ENCODE results near the gene BMPR1B. TPM values are rescaled to one million over a fixed set of nuclear protein-coding genes. Genes with fewer than 3 reads are reported as not detected.

The BMPR1B gene
- polyA plus RNA-seq, 1 experiment, result 0.07 TPM

DNA sequence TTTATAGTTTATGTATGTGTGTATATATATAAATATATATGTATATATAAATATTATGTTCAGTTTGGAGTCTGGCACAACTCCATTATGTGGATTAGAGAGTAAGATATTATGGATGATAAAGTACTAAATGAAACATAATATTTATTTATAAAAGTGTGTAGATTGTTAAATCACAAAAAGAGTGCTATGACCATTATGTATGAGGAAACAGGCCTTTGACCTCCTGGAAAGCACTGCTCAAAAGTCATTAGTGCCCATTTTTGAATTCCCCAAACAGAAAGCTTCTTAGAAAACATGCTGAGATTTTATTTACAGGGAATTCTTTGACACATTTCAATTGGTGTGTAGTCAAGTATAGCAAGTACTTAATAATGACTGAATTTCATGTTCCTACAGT lies 399.8 kb downstream of the BMPR1B start:
- no peak for DNase-seq (ENCODE audit: low read depth)
- H3K36me3 ChIP-seq (ENCODE audit: control insufficient read depth, insufficient read depth, low read length), result no peaks in the 10 kb centered on the region
- TF ChIP-seq, protein P1, sequence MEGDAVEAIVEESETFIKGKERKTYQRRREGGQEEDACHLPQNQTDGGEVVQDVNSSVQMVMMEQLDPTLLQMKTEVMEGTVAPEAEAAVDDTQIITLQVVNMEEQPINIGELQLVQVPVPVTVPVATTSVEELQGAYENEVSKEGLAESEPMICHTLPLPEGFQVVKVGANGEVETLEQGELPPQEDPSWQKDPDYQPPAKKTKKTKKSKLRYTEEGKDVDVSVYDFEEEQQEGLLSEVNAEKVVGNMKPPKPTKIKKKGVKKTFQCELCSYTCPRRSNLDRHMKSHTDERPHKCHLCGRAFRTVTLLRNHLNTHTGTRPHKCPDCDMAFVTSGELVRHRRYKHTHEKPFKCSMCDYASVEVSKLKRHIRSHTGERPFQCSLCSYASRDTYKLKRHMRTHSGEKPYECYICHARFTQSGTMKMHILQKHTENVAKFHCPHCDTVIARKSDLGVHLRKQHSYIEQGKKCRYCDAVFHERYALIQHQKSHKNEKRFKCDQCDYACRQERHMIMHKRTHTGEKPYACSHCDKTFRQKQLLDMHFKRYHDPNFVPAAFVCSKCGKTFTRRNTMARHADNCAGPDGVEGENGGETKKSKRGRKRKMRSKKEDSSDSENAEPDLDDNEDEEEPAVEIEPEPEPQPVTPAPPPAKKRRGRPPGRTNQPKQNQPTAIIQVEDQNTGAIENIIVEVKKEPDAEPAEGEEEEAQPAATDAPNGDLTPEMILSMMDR (IDR thresholded peaks at IDR 0.05; ENCODE audit: insufficient read depth, low read depth, low read length), result no peak
- POLR2A ChIA-PET, result no interaction called here
- no peak overlapping the region for H3K4me3 ChIP-seq (ENCODE audit: low read depth, low read length)
- H3K27me3 ChIP-seq (ENCODE audit: control insufficient read depth, insufficient read depth, low read length), result no peaks in the 10 kb centered on the region
- CTCF ChIA-PET, result no interaction called here

DNA sequence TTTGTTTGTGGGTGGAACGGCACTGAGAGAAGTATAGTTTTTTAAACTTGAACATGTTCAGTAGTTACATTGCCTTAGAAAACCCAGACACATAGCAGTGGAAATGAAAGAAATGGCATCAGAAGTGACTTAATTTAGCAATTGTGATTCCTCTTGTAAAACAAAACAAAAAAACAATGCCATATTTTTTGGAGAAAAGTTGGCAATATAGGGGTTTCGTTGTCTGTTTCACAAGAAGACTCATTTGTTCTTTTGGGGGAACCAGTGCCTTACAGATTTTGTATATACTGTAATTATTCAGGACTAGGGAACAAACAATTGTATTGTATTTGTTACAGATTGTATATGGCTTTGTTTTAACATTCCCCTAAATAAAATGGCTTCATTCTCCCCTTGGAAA lies 400.3 kb downstream of the BMPR1B start:
- POLR2A ChIA-PET, result no interaction called here
- no peak overlapping the region for H3K4me3 ChIP-seq (ENCODE audit: low read depth, low read length)
- TF ChIP-seq, protein P1 (IDR thresholded peaks at IDR 0.05; ENCODE audit: insufficient read depth, low read depth, low read length), result no peak
- no peaks in the 10 kb centered on the region for H3K36me3 ChIP-seq (ENCODE audit: control insufficient read depth, insufficient read depth, low read length)
- CTCF ChIA-PET, result no interaction called here
- no peaks in the 10 kb centered on the region for H3K27me3 ChIP-seq (ENCODE audit: control insufficient read depth, insufficient read depth, low read length)
- no peak for DNase-seq (ENCODE audit: low read depth)

DNA sequence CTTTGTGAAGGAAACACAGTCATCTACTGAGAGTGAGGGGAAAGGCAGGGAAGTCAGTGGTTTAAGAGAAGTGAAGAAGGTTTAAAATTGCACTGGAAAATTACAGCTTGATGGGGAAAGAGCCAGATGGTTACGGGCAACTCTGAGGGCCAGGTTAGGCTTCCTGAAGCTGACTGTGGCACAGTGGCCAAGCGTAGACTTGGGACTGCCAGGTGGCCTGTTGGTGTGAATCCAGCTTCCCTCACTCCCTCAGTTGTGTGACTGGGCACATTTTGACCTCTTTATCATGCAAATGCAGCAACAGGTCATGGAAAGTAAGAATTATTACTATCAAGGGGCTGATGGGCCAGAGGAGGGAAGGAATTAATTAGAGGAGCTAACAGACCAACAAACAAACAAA lies 400.9 kb downstream of the BMPR1B start:
- no peak for DNase-seq (ENCODE audit: low read depth)
- TF ChIP-seq, protein P1 (IDR thresholded peaks at IDR 0.05; ENCODE audit: insufficient read depth, low read depth, low read length), result no peak
- Histone ChIP-seq H3K4me3 (ENCODE audit: low read depth, low read length) (no peak overlapping the region), H3K36me3 (ENCODE audit: control insufficient read depth, insufficient read depth, low read length) (no peaks in the 10 kb centered on the region), H3K27me3 (ENCODE audit: control insufficient read depth, insufficient read depth, low read length) (no peaks in the 10 kb centered on the region)
- ChIA-PET POLR2A (no interaction called here), CTCF (no interaction called here)

DNA sequence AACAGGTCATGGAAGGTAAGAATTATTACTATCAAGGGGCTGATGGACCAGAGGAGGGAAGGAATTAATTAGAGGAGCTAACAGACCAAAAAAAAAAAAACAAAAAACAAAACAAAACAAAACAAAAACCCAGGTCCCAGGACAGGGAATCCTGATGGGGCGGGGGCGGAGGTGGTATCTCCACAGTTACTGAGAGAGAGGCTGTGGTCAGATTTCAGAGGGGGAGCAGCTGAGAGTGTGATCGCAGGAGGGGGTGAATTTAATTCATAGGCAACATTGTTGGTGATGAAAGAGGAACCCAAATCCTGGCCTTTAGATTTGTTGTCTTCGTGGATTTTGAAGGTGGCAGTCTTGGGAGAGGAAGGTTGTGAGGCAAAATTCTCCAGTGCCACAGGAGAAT lies 401.6 kb downstream of the BMPR1B start:
- DNase-seq (ENCODE audit: low read depth), result no peak
- CTCF ChIA-PET, result no interaction called here
- no peak overlapping the region for H3K4me3 ChIP-seq (ENCODE audit: low read depth, low read length)
- no peaks in the 10 kb centered on the region for H3K27me3 ChIP-seq (ENCODE audit: control insufficient read depth, insufficient read depth, low read length)
- POLR2A ChIA-PET, result no interaction called here
- H3K36me3 ChIP-seq (ENCODE audit: control insufficient read depth, insufficient read depth, low read length), result no peaks in the 10 kb centered on the region
- TF ChIP-seq, protein P1 (IDR thresholded peaks at IDR 0.05; ENCODE audit: insufficient read depth, low read depth, low read length), result no peak

DNA sequence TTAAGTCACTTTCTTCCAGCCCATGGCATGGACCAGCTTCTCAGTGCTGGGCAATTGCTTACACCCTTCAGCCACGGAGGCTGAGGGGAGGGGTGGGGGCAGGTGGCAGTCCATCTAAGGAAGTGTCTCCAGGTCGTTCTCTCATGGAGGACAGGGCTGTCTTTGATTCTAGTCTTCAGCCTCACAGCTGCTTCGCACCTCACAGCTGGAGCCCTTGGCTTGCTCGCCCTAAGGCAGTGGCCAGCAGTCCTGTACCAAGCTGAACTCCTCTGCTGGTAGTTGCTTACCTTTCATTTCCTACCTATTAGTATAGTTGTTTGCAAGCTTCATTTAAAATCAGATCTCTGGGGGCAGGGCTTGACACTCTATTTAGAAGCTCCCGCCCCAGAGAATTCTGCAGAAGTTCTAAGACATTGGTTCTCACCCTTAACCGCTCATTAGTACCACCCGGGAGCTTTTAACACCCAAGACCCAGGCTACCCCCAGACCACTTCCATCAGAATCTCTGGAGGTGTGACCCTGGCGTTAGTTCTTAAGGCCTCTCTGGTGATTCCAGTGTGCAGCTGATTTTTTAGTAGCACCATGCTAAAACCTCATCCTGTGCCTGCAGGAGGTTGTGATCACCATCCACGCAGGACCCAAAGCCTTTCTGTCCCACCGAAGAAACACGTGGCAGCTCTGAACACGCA lies 404.2 kb downstream of the BMPR1B start:
- ChIA-PET CTCF (no interaction called here), POLR2A (no interaction called here)

More for the DNA sequence above, 404.2 kb downstream of the BMPR1B start:
- Histone ChIP-seq H3K36me3 (ENCODE audit: control insufficient read depth, insufficient read depth, low read length) (no peaks in the 10 kb centered on the region), H3K27me3 (ENCODE audit: control insufficient read depth, insufficient read depth, low read length) (no peaks in the 10 kb centered on the region), H3K4me3 (ENCODE audit: low read depth, low read length) (no peak overlapping the region)
- no peak for DNase-seq (ENCODE audit: low read depth)
- TF ChIP-seq, protein P1 (IDR thresholded peaks at IDR 0.05; ENCODE audit: insufficient read depth, low read depth, low read length), result no peak
